OCI-LY7 (cell line): ENCODE measurements around the gene FAM47E.

Experiments
- EZH2phosphoT487 ChIP-seq: fragments of 200-600 bp; sonication (generic); IDR thresholded peaks from 2 replicates; pipeline ENCODE4 v1.6.1; 2018; ENCODE audit warnings: low read depth, borderline replicate concordance, mild to moderate bottlenecking, mixed run types, antibody characterized with exemption, low read length, moderate library complexity, mixed read lengths
- TF ChIP-seq, protein P1 (sequence below): fragments of 200-600 bp; sonication (generic); conservative IDR thresholded peaks from 2 replicates; pipeline ENCODE4 v1.5.1; 2014; ENCODE audit warnings: mild to moderate bottlenecking, antibody characterized with exemption, low read length, moderate library complexity, mixed read lengths

DNA sequence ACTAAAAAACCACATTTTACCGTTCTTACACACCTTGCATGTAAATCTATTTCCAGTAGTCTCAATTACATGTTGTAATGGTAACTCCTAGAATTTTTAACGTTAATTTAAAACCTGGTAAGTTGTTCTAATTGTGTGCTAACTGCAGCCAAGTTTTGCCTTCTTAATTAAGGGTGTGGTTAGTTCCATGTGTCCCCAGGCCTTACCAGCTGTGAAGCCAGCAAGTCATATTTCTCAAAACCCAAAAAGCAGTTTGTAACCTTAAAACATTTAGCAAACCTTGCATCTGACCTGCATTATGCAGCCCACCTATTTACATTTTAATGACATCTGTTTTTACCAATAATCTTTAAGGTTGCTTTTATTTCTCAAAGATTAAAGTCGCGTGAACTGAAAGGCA is 18.4 kb upstream of the FAM47E start:
- TF ChIP-seq, protein P1, sequence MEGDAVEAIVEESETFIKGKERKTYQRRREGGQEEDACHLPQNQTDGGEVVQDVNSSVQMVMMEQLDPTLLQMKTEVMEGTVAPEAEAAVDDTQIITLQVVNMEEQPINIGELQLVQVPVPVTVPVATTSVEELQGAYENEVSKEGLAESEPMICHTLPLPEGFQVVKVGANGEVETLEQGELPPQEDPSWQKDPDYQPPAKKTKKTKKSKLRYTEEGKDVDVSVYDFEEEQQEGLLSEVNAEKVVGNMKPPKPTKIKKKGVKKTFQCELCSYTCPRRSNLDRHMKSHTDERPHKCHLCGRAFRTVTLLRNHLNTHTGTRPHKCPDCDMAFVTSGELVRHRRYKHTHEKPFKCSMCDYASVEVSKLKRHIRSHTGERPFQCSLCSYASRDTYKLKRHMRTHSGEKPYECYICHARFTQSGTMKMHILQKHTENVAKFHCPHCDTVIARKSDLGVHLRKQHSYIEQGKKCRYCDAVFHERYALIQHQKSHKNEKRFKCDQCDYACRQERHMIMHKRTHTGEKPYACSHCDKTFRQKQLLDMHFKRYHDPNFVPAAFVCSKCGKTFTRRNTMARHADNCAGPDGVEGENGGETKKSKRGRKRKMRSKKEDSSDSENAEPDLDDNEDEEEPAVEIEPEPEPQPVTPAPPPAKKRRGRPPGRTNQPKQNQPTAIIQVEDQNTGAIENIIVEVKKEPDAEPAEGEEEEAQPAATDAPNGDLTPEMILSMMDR, result no peak
- no peak for TF ChIP-seq EZH2phosphoT487
